ENCODE data around the gene NDUFB8. TPM values are rescaled to one million over a fixed set of nuclear protein-coding genes. Genes with fewer than 3 reads are reported as not detected.

The NDUFB8 gene
- total and polyA plus RNA-seq, 2 donors from 2014 or later, result 162 to 638 TPM

DNA sequence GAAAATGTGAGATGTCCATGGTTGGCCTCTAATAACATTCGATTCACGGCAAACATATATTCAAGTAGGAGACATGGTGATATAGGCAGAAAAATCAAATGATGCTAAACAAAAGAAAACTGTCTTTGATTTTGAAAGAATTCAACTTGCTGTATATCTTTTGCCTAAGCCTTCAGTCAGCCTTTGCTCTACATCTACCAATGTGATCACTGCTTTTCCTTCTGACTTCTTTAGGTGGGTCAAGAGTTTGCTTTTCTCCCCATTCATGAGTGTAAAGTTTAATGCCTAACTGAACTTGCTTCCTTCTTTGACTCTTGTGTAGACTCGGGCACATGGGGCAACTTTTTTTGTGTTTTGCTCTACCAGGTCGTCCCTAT lies 5.7 kb upstream of the NDUFB8 start:
- Histone ChIP-seq H3K4me1 (ENCODE audit: control insufficient read depth in 2 of 3, insufficient read depth in 2 of 3, low read depth in 1 of 3, low read length in 3 of 3) (peaks cover 2 to 14% (median 6%) of the 10 kb centered on the region in 3 donors), H3K27me3 (ENCODE audit: control insufficient read depth, insufficient read depth, low read length) (no peaks in the 10 kb centered on the region), H3K36me3 (ENCODE audit: control insufficient read depth in 2 of 3, insufficient read depth in 3 of 3, low read length in 3 of 3) (peaks cover 0 to 9% (median 7%) of the 10 kb centered on the region in 3 donors), H3K27ac (ENCODE audit: low read depth in 2 of 2, low read length in 2 of 2) (no peak overlapping the region), H3K9me3 (ENCODE audit: control insufficient read depth in 2 of 3, insufficient read depth in 1 of 3, low read length in 3 of 3) (no peaks in the 10 kb centered on the region), H3K9ac (ENCODE audit: low read length in 3 of 3) (peak overlapping the region; percentile 18 to 31 (median 21)), H3K4me3 (ENCODE audit: low read length in 3 of 3) (peak overlapping the region; percentile 62 to 89 (median 72))
- intact Hi-C loops (cut with DNase I), result no loop called here
- no peak for FAIRE-seq
- no peak for DNase-seq
- TF ChIP-seq, protein P1, sequence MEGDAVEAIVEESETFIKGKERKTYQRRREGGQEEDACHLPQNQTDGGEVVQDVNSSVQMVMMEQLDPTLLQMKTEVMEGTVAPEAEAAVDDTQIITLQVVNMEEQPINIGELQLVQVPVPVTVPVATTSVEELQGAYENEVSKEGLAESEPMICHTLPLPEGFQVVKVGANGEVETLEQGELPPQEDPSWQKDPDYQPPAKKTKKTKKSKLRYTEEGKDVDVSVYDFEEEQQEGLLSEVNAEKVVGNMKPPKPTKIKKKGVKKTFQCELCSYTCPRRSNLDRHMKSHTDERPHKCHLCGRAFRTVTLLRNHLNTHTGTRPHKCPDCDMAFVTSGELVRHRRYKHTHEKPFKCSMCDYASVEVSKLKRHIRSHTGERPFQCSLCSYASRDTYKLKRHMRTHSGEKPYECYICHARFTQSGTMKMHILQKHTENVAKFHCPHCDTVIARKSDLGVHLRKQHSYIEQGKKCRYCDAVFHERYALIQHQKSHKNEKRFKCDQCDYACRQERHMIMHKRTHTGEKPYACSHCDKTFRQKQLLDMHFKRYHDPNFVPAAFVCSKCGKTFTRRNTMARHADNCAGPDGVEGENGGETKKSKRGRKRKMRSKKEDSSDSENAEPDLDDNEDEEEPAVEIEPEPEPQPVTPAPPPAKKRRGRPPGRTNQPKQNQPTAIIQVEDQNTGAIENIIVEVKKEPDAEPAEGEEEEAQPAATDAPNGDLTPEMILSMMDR (IDR thresholded peaks at IDR 0.05; ENCODE audit: borderline replicate concordance, extremely low read depth, insufficient read depth), result no peak

DNA sequence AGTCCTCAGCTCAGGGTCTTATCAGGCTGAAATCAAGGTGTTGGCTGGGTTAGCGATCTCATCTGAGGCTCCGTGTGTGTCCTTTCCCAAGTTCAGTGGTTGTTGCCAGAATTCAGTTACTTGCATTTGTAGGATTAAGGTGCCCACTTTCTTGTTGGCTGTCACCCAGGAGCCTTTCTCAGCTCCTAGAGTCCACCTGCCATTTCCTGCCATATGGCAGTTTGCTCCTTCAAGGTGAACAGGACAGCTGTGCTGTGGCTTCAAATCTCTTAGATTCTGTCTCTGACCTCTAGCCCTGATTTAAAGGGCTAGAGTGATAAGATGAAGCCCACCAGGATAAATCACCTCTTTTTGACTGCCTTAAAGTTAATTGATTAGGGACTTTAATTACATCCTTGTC lies 5.1 kb upstream of the NDUFB8 start:
- FAIRE-seq, result no peak
- no peak overlapping the region for H3K27ac ChIP-seq (ENCODE audit: low read depth in 2 of 2, low read length in 2 of 2)
- no peak overlapping the region for H3K9ac ChIP-seq (ENCODE audit: low read length in 3 of 3)
- intact Hi-C loops (cut with DNase I), result no loop called here
- no peaks in the 10 kb centered on the region for H3K27me3 ChIP-seq (ENCODE audit: control insufficient read depth, insufficient read depth, low read length)
- H3K4me3 ChIP-seq (ENCODE audit: low read length in 3 of 3), result no peak overlapping the region
- H3K4me1 ChIP-seq (ENCODE audit: control insufficient read depth in 2 of 3, insufficient read depth in 2 of 3, low read depth in 1 of 3, low read length in 3 of 3), result peaks cover 2 to 17% (median 9%) of the 10 kb centered on the region in 3 donors
- no peaks in the 10 kb centered on the region for H3K9me3 ChIP-seq (ENCODE audit: control insufficient read depth in 2 of 3, insufficient read depth in 1 of 3, low read length in 3 of 3)
- H3K36me3 ChIP-seq (ENCODE audit: control insufficient read depth in 2 of 3, insufficient read depth in 3 of 3, low read length in 3 of 3), result peaks cover 0 to 7% (median 6%) of the 10 kb centered on the region in 3 donors
- DNase-seq, result no peak
- TF ChIP-seq, protein P1 (IDR thresholded peaks at IDR 0.05; ENCODE audit: borderline replicate concordance, extremely low read depth, insufficient read depth), result no peak

DNA sequence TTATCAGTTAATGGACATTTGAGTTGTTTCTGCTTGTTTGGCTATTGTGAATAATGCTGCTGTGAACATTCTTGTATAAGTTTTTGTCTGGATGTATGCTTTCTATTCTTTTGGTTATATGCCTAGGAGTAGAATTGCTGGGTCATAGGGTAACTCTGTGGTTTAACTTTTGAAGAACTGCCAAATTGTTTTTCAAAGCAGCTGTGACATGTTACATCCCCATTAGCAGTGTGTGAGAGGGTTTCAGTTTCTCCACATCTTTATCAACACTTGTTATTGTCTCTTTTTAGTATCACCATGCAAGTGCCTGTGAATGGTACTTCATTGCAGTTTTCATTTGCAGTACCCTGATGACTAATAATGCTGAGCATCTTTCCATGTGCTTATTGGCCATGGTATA lies 2.1 kb upstream of the NDUFB8 start:
- FAIRE-seq (no peak), DNase-seq (no peak)
- Histone ChIP-seq H3K4me1 (ENCODE audit: control insufficient read depth in 2 of 3, insufficient read depth in 2 of 3, low read depth in 1 of 3, low read length in 3 of 3) (peaks cover 7 to 27% (median 14%) of the 10 kb centered on the region in 3 donors), H3K27ac (ENCODE audit: low read depth in 2 of 2, low read length in 2 of 2) (no peak overlapping the region), H3K4me3 (ENCODE audit: low read length in 3 of 3) (no peak overlapping the region), H3K27me3 (ENCODE audit: control insufficient read depth, insufficient read depth, low read length) (no peaks in the 10 kb centered on the region), H3K36me3 (ENCODE audit: control insufficient read depth in 2 of 3, insufficient read depth in 3 of 3, low read length in 3 of 3) (peaks cover under 1 to 8% (median 2%) of the 10 kb centered on the region in 3 donors), H3K9me3 (ENCODE audit: control insufficient read depth in 2 of 3, insufficient read depth in 1 of 3, low read length in 3 of 3) (no peaks in the 10 kb centered on the region), H3K9ac (ENCODE audit: low read length in 3 of 3) (no peak overlapping the region)
- intact Hi-C loops (cut with DNase I), result no loop called here
- TF ChIP-seq, protein P1 (IDR thresholded peaks at IDR 0.05; ENCODE audit: borderline replicate concordance, extremely low read depth, insufficient read depth), result no peak

Data from kidney (tissue), 14 donors.